GM18873 (cell line): ENCODE measurements around the gene COPS8.

Experiments
- ATAC-seq: cut with Tn5 transposase; IDR thresholded peaks from one replicate; pipeline ENCODE4 v1.9.1; 2021; ENCODE audit warnings: mild to moderate bottlenecking, moderate library complexity, moderate number of reproducible peaks; ENCODE audit not compliant: unreplicated experiment, low FRiP score

The COPS8 gene

DNA sequence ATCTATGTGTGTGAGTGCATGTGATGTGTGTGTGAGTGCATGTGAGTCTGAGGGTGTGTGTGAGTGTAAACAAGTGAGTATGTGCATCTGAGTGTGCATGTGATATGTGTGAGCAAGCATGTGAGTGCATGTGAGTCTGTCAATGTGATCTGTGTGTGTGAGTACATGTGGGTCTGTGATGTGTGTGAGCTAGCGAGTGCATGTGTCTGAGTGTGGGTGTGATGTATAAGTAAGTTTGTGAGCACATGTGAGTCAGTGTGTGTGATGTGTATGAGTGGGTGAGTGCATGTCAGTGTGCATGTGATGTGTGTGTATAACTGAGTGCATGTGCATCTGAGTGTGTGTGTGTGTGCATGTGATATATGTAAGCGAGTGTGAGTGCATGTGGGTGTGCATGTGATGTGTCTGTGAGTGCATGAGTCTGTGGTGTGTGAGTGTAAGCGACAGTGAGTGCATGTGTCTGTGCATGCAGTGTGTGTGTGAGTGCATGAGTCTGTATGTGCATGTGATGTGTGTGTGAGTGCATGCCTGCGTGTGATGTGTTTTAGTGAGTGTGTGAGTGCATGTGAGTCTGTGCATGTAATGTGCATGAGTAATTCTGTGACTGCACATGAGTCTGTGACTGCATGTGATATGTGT lies 44.1 kb downstream of the COPS8 start:
- ATAC-seq = no peak

DNA sequence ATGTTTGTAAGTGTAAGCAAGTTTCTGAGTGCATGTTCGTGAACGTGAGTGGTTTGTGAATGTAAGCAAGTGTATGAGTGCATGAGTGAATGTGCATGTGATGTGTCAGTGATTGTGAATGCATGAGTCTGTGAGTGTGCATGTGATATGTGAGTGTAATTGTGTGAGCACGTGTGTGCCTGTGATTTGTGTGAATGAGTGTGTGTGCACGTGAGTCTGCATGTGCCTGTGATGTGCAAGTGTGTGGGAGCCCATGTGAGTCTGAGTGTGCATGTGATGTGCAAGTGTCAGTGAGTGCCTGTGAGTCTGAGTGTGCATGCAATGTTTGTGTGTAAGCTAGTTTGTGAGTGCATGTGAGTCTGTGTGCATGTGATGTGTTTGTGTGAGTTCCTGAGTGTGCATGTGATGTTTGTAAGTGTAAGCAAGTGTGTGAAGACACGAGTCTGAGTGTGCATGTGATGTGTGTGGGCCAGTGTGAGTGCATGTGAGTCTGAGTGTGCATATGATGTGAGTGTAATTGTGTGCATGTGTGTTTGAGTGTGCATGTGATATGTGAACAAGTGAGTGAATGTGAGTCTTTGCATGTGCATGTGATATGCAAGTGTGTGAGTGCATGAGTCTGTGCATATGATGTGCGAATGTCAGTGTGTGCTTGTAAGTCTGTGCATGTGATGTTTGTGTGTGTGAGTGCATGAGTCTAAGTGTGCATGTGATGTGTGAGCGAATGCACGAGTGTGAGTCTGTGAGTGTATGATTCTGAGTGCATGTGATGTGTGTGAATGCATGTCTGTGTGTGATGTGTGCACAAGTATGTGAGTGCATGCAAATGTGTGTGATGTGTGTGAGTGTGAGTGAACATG lies 45.1 kb downstream of the COPS8 start:
- ATAC-seq = no peak

DNA sequence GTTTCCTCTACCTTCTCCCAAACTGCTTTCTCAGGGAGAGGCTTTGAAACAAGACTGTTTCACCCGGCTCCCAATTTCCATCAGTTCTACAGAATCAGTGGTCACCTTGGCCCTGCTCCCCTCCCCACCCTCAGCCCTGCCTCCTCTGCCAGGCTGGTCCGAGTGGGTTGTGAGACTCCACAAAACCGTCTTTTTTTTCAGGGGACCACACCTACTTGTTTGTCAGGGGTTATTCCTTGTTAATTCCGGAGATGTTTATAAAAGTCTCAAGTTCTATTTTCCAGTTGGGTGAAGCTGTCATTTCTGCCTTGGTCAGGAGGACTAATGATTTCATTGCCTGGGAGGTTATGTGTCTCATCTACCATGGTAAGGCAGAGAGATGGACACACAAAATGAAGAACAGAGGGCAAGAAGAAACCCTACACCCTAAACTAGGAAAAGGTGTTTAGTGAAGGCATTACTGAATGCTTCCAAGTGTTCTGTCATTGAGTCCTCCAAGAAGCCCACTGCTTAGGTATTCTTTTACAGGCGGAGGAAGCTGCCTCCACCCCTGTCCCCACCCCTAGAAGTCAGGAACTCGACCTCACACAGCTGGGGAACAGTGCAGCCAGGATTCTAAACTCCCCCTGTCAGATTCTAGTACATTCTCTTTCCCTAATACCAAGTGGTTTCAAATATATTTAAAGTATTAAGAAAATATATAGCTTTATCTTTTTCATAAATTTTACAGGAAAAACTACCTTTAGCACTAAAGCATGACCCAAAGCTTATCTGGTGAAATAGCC lies 46.3 kb downstream of the COPS8 start:
- ATAC-seq = no peak

DNA sequence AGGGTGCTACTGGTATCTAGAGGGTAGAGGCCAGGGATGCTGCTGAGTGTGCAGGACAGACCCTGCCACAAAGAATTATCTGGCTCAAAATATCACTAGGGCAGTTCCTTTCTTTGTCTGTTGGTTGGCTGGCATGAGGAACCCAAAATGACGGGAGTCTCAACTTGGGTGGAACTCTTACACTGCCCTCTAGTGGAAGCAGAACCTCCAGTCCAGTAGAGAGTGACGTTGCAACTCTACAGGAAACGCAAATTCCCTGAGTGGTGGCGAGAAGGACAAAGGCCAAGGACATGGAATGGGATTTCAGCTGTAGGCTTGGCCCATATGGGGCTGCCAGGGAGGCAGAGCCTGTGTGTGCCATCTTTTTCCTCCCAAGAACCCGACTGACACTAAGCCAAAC lies 47.1 kb downstream of the COPS8 start:
- no peak for ATAC-seq

DNA sequence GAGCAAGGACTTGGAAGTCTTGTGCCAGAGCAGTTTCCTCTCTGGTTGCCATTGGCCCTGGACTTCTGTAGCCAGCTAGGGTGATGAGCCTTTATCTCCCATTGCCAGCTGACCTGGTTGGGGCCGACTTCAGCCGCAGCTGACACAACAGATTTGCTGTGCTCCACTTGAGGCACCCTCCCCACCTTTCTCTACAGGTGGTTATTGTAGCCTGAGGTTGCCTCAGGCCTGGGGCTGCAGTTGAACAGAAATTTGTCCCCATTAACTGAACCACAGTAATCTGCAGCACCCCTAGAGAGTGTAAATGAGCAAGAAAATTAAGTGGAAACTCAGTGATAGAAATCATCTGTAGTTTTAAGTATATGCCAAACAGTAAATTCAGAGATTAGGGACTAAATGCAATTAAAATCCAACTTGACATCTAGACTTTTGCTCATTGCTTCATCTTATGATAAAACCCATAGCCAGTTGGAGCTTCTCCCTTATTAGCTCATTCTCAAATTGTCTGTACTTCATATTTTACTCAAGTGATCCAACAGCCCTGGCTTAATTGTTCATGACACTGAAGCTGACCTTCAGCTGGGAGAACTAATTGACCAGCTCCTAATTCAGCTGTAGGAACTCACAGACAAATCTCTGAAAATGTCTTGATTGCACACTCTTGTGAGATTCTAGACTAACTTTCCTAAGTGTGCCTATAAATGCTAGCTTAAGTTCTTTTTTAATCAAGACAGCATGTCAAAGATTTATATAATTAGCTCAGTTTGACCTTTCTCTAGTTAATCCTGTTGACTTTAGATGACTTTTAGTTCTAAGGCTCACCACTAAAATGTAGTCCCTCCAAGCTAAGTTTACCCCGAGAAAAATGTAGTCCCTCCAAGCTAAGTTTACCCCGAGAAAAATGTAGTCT lies 48.9 kb downstream of the COPS8 start:
- no peak for ATAC-seq

DNA sequence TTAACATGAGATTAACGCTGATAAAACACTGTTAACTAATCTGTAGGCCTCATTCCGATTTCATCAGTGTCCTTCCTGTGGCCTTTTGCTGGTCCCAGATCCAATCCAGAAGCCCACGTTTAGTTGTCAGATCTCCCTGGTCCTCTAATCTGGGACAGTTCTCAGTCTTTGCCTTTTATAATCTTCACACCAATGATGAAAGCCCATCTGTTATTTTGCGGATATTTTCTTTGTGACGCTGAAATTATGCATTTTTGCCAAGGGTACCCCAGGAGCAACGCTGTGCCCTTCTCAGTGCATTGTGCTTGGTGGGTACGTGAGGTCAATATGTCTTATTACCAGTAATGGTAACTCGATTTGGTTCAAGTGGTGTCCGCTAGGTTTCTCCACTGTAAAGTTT lies 51.1 kb downstream of the COPS8 start:
- no peak for ATAC-seq

DNA sequence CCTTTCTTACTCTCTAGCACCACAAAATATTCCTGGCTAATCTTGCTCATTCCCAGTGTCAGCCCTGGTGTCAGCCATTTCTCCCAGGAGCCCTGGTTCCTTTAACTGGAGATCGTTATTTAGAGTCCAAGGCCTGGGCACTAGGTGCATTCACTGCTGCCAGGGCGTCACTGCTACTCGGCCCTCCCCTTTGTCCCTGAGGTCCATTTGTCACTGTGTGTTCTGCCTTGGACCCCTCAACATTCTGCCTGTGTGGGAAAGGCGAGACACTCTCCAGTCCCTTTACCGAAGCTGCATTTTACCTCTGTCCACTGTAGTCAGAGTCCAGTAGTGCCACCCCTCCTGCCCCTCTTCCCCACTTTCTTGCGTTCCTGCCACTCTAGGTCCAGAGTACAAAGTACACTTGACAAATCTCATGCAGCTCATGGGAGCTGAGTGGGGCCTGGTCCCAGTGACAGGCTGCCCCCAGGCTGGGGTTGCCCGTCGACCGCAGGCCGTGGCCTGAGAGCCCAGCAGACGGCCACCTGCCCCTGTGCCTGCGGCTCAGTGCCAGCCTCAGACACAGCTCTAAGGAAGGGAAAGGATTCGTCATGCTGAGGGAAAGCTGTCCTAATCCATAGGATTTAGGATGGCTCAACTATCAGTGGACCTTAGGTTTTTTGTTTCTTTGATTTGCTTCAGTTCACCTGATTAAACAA lies 52.1 kb downstream of the COPS8 start:
- no peak for ATAC-seq

DNA sequence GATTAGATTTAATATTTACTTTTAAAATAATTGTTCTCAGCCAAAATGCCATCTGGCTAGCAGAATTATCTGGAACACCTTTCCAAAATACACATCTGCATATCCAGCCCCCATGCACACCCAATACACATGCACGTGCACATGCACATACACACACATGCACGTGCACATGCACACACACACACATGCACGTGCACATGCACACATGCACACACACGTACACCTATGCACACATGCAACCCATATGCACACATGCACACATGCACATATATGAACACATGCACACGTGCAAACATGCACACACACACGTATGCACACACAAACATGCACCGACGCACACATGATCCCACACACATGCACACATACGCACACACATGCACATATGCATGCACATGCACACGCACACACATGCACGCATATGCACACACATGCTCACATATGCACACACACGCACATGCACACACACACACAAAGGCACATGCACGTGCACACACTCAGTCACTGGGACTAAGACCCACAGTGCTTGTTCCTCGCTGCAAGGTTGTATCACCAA lies 53.5 kb downstream of the COPS8 start:
- ATAC-seq = no peak

DNA sequence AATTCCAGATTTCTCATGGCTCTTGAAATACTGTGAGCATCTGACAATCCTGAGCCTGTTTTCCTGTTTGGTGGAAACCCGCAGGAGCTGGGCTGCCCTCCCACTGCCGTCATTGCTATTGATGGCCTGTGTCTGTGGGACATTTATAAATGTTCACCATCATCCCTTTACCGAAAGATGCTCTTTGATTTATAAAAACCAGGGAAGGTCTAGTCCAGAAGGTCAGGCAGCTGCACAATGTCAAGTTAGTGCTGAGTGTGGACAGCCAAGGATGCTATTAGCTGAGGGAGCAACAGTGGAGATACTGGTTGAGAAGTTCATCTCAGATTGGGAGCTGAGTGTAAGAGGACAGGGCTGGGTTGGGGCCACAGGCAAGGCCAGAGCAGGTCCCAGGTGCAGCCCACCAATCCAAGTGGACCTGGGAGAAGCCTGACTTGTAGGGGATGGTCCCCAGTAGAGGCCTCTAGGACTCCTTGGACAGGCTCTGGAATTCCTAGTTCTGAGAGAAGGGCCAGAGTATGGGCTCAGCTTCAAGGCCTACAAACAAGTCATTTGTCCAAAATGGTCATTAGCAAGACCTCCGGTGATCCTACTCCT lies 55.1 kb downstream of the COPS8 start:
- ATAC-seq = no peak

DNA sequence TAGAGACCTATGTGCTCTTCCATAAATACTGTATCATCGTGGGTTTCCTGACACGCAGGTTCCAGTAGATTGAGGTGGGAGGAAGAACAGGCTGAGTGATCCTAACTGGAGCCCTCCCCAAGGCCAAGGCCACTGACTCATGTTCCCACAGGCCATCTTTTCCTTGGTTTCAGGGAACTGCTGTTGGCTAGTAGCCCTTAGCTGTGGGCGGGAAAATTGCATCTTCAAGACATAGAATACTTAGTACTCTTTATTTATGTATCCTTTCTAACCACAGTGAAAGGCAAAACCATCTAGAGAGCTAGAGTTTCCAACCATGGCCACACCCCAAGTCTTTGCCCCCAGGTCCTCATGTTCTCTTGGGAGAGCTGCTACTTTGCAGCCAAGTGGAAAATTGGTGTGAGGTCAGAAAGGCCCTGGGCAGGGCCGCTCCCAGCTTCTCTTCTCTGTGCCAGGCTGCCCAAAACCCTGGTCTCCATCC lies 55.9 kb downstream of the COPS8 start:
- ATAC-seq = no peak

DNA sequence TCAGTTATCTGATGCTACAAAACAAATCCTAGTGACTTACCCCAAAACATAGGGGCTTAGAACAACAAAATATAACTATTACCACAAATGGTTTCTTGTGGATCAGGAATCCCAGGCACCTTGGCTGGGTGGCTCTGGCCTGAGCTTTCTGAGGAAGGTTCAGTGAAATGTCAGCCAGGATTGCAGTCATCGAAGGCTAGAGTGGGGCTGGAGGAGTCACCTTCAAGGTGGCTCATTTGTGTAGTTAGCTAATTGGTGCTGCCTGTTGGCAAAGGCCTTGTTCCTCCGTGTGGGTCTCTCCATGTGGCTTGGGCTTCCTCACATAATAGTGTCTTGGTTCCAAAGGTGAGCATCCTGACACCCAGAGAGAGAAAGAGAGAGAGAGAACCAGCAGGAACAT lies 57.4 kb downstream of the COPS8 start:
- ATAC-seq = no peak

DNA sequence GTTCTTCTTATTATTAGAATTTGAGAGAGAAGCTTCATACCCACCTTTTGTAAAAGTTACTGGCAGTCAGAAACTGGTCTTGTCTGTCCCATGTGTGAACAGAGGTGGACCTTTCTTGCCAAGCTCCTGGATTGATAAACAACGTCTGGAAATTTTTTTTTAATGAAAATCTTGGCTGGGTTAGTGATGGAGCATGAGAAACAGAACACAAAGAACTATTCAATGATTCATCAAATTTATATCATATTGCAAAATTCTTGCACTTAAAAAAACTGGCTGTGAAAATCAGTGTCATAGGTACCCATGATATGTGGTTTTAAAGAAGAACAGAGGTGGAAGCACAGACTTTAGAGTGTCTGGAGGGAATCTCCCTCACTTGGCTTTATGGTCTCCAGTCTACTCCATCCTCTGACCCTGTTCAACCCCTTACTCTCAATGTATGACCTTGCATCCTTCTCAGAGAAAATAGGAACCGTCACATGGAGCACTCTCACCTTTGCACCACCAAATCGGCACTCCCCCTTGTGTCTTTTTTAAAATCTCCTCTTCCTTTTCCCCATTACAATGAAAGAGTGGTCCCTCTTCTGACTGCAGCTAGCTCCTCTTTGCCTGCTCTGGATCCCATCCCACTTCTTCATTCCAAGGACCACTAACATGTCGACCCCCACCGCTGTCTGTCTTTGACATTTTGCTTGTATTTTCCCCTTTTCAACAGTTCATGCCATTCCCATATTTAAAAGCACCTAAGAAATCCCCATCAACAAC lies 58.2 kb downstream of the COPS8 start:
- no peak for ATAC-seq

DNA sequence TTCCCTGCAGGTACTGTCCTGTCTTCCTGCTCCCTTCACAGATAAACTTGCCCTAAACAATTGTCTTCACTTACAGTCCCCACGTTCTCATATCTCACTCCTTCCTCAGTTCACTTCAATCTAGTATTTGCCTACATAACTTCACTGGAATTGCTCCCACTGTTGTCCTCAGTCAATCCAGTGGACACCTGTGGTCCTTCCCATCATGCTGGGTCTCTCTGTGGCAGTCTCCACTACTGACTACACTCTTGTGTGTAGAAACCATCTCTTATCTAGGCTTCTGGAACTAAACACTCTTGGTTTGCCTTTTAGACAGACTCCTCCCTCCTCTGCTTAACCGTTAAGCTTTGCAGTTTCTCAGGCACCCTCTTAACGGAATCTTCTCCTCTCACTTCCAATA lies 58.8 kb downstream of the COPS8 start:
- ATAC-seq = no peak

DNA sequence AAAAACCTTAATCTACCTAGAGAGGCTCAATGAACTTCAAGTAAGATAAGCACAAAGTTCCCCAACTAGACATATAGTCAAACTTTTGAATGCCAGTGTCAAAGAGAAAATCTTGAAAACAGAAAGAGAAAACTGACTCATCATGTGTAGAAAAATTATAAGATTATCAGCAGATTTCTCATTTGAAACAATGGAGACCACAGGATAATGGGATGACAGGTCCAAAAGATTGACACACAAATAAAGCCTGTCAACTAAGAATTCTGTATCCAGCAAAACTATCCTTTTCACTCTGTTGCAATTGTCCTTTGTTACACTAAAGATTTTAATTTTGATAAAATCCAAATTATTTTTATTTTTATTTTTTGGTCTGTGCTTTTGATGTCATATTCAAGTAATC lies 61.6 kb downstream of the COPS8 start:
- ATAC-seq = no peak

DNA sequence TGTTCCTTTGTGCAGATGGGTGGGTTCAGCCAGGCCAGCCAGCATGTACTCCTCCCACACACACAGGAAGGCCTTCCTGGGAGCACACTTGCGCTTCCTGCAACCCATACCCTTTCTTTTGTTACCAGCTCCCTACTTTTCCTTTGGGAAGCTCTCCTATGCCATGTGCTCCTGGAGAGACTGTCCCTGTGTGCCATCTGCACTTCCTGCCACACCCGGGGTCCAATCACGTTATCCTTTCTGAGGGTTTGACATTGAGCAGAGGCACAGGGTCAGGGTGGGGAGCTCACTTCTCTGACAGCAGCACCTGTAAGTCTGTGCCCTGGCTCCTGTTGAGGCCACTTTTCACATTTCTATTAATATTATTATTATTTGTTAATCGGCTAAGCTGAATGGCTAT lies 62.9 kb downstream of the COPS8 start:
- no peak for ATAC-seq

DNA sequence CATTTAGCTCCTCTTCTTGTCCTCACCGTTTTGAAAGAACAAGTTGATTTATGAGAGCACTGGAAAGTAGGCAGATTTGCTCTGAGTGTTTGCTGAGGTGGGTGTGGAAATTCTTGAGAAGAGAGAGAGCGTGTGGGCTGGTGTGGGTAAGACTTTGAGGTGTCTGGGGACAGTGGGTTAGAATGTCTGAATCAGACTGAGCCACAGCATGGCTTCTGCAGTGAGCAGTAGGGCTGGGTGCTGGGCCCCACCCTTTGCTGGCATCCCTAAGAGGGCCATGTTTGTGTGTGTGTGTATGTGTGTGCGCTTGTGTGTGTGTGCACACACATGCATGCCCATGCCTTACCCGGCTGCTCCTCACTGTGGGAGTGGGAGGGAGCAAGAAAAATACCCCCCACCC lies 63.7 kb downstream of the COPS8 start:
- no peak for ATAC-seq
